Calu3 (cell line): ENCODE data around the gene HSD3B7. TPM values are rescaled to one million over a fixed set of nuclear protein-coding genes. Genes with fewer than 3 reads are reported as not detected.
"Not testable (repeated sequence)": the region's sequence is repeated elsewhere in the genome, so short reads cannot be mapped to it uniquely, and the experiment has no call there.

Source experiments
- BruUV-seq: library from RNA; stranded (reverse); fragments of 400-500 nt; replicated peaks from 2 replicates; lab custom pipeline; 2021; lab: Mats Ljungman, UMichigan
- CTCF ChIA-PET: fragments of 300-600 bp; sonication (Branson Sonifier 250); formaldehyde crosslinking; loops from one replicate; lab custom pipeline; 2022; ENCODE audit warnings: antibody characterized with exemption; lab: Charles Lee
- DNase-seq: peaks from one replicate; pipeline ENCODE4 v3.0.0; 2022
- H3K27ac Mint-ChIP-seq: one replicate; pipeline ENCODE4 v1.8.0; 2022; ENCODE audit warnings: mixed read lengths; ENCODE audit not compliant: unreplicated experiment
- H3K27me3 Mint-ChIP-seq: one replicate; pipeline ENCODE4 v1.8.0; 2022; ENCODE audit warnings: mixed read lengths; ENCODE audit not compliant: unreplicated experiment
- H3K36me3 Mint-ChIP-seq: one replicate; pipeline ENCODE4 v1.8.0; 2022; ENCODE audit warnings: mild to moderate bottlenecking, moderate library complexity, mixed read lengths; ENCODE audit not compliant: insufficient read depth, unreplicated experiment
- H3K4me1 Mint-ChIP-seq: one replicate; pipeline ENCODE4 v1.8.0; 2022; ENCODE audit warnings: mild to moderate bottlenecking, low read depth, mixed read lengths; ENCODE audit not compliant: unreplicated experiment
- H3K4me3 Mint-ChIP-seq: one replicate; pipeline ENCODE4 v1.8.0; 2022; ENCODE audit warnings: mild to moderate bottlenecking, low read depth, moderate library complexity, mixed read lengths; ENCODE audit not compliant: unreplicated experiment
- H3K9me3 Mint-ChIP-seq: one replicate; pipeline ENCODE4 v1.8.0; 2022; ENCODE audit warnings: low read depth, mixed read lengths; ENCODE audit not compliant: unreplicated experiment
- CTCF ChIP-seq: fragments of 200-600 bp; IDR thresholded peaks from one replicate; pipeline ENCODE4 v1.8.0; 2022; ENCODE audit warnings: antibody characterized with exemption; ENCODE audit not compliant: unreplicated experiment
- intact Hi-C: fragments of 100-400 bp; cut with micrococcal nuclease; formaldehyde crosslinking; loops from one replicate; pipeline ENCODE4 v1.10.0; 2022; ENCODE audit not compliant: unreplicated experiment
- total RNA-seq: library from RNA; stranded (reverse); gene quantifications from 2 replicates; pipeline ENCODE4 v1.2.3, GENCODE V29; 2022

HSD3B7 gene
- total RNA-seq, 1 experiment from 2014 or later: 25.3 TPM

GRCh38 chr16:31009120-31009519, 24.1 kb downstream of the HSD3B7 start:
- peaks cover 4% of the 10 kb centered on the region for H3K36me3 Mint-ChIP-seq
- H3K4me3 Mint-ChIP-seq: no peak overlapping the region
- H3K27me3 Mint-ChIP-seq: peaks cover 96% of the 10 kb centered on the region
- intact Hi-C loops: no loop called here
- BruUV-seq: no TSS peak
- no peaks in the 10 kb centered on the region for H3K9me3 Mint-ChIP-seq
- TF ChIP-seq CTCF: no peak
- H3K27ac Mint-ChIP-seq: no peak overlapping the region
- H3K4me1 Mint-ChIP-seq: peaks cover 13% of the 10 kb centered on the region
- CTCF ChIA-PET: interaction anchor here (0.6 to 1.1 kb wide), 2 partner anchors 44 to 427 kb away, joined by 3 to 4 read pairs; no protein-coding TSS in a partner anchor
- DNase-seq: no peak

- H3K27ac Mint-ChIP-seq: no peak overlapping the region
- no TSS peak for BruUV-seq
Observed at GRCh38 chr16:31009894-31010584, 25.0 kb downstream of the HSD3B7 start.

GRCh38 chr16:31010585-31011325, 25.7 kb downstream of the HSD3B7 start, which contains the start of gene STX1B:
STX1B (minus strand) TSS chr16:31010638; CDS start chr16:31010396, 242 bp downstream.
- Mint-ChIP-seq H3K27me3 (peaks cover 83% of the 10 kb centered on the region), H3K4me3 (no peak within 1 kb of the TSS), H3K27ac (no peak within 1 kb of the TSS), H3K4me1 (peaks cover 9% of the 10 kb centered on the region), H3K9me3 (no peaks in the 10 kb centered on the region), H3K36me3 (peaks cover 2% of the 10 kb centered on the region)
- intact Hi-C loops: no loop called here
- CTCF ChIA-PET: no interaction called here
- no peak for DNase-seq
- no TSS peak for BruUV-seq
- TF ChIP-seq CTCF: no peak

More at GRCh38 chr16:31009894-31010584, 25.0 kb downstream of the HSD3B7 start:
- Mint-ChIP-seq H3K36me3 (peaks cover 4% of the 10 kb centered on the region), H3K27me3 (peaks cover 91% of the 10 kb centered on the region), H3K4me1 (peaks cover 13% of the 10 kb centered on the region), H3K9me3 (no peaks in the 10 kb centered on the region), H3K4me3 (no peak overlapping the region)
- CTCF ChIA-PET: interaction anchor here (0.6 kb wide), 1 partner anchor 44 kb away, joined by 4 read pairs; no protein-coding TSS in a partner anchor
- intact Hi-C loops: no loop called here
- no peak for DNase-seq
- no peak for TF ChIP-seq CTCF

- CTCF ChIA-PET, intact Hi-C loops: not testable (repeated sequence)
Observed at GRCh38 chr16:31011815-31012214, 26.8 kb downstream of the HSD3B7 start.

GRCh38 chr16:31013292-31013691, 28.3 kb downstream of the HSD3B7 start:
- CTCF ChIA-PET, BruUV-seq, H3K9me3 Mint-ChIP-seq, H3K27ac Mint-ChIP-seq, H3K4me1 Mint-ChIP-seq, intact Hi-C loops, H3K4me3 Mint-ChIP-seq, DNase-seq, H3K36me3 Mint-ChIP-seq: not testable (repeated sequence)
- H3K27me3 Mint-ChIP-seq: peaks cover 58% of the 10 kb centered on the region

More at GRCh38 chr16:31011815-31012214, 26.8 kb downstream of the HSD3B7 start:
- H3K27me3 Mint-ChIP-seq: peaks cover 73% of the 10 kb centered on the region
- H3K9me3 Mint-ChIP-seq, H3K4me3 Mint-ChIP-seq, H3K36me3 Mint-ChIP-seq, BruUV-seq, DNase-seq, H3K27ac Mint-ChIP-seq, H3K4me1 Mint-ChIP-seq: not testable (repeated sequence)
